Astrocyte of the spinal cord (primary cell): ENCODE measurements around the gene DPP10.
A peak's percentile ranks its signal among the peaks of the same experiment; 100 is the strongest.

Experiments
- DNase-seq: peaks from one replicate; pipeline ENCODE4 v3.0.0; 2011; ENCODE audit warnings: low read depth, low spot score
- H3K4me3 ChIP-seq: 2 replicates; pipeline ENCODE4 v1.5.1; 2011; ENCODE audit warnings: low read depth, mild to moderate bottlenecking, low read length, moderate library complexity
- in situ Hi-C: cut with HindIII; loops from 2 replicates; pipeline ENCODE4 v1.10.0; 2017; ENCODE audit warnings: low sequenced_read_pairs
- TF ChIP-seq, protein P1 (sequence below): IDR thresholded peaks from 2 replicates; pipeline ENCODE4 v1.5.1; 2012; ENCODE audit warnings: low read depth, mild to moderate bottlenecking, low read length, inconsistent platforms

The DPP10 gene

DNA sequence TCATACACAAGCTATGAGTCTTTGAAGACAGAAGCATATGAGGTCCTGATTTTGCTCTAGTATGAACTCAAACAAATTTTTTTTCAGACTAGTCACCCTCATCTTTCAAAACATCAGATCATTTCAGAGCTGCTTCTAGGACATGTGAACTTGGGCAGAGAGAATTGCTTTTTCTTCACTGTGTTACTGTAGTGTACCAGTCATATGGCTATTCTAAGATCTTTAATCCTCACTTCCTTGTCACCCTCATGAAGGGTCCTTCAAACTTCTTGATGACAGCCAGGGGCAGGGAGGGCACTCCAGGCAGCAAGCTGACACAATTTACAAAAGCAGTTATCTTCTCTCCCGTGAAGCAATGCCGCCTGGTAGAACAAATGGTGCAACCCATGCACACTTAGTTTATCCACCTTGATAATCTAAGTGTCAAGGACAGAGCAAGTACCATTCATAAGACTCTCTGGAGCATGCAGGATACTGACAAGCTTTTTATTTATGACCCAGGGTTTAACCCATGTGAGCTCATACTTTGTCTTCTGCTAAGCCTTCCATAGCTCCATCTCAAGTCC is 200.6 kb downstream of the DPP10 start:
- H3K4me3 ChIP-seq = no peak overlapping the region
- no peak for DNase-seq
- in situ Hi-C loops = no loop called here
- TF ChIP-seq, protein P1, sequence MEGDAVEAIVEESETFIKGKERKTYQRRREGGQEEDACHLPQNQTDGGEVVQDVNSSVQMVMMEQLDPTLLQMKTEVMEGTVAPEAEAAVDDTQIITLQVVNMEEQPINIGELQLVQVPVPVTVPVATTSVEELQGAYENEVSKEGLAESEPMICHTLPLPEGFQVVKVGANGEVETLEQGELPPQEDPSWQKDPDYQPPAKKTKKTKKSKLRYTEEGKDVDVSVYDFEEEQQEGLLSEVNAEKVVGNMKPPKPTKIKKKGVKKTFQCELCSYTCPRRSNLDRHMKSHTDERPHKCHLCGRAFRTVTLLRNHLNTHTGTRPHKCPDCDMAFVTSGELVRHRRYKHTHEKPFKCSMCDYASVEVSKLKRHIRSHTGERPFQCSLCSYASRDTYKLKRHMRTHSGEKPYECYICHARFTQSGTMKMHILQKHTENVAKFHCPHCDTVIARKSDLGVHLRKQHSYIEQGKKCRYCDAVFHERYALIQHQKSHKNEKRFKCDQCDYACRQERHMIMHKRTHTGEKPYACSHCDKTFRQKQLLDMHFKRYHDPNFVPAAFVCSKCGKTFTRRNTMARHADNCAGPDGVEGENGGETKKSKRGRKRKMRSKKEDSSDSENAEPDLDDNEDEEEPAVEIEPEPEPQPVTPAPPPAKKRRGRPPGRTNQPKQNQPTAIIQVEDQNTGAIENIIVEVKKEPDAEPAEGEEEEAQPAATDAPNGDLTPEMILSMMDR = no peak

DNA sequence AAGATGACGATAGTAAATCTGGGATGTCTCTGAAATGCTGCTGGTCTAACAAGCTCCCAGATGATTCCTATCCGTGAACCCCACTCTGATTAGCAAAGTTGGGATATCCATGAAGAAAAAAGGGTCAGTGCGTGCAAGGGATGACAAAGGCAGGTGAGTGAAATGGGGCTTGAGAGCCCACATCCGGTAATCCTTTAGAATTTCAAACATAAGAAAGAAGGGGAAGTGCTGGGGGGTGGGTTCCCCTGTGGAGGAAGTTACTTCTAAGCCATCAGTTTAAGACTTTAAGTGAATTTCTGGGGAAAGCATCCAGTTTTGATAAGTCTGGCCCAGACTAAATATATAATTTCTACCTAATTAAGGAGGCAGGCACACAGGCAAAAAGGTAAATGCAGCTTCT is 209.5 kb downstream of the DPP10 start:
- H3K4me3 ChIP-seq = no peak overlapping the region
- in situ Hi-C loops = no loop called here
- no peak for DNase-seq
- TF ChIP-seq, protein P1 = no peak

DNA sequence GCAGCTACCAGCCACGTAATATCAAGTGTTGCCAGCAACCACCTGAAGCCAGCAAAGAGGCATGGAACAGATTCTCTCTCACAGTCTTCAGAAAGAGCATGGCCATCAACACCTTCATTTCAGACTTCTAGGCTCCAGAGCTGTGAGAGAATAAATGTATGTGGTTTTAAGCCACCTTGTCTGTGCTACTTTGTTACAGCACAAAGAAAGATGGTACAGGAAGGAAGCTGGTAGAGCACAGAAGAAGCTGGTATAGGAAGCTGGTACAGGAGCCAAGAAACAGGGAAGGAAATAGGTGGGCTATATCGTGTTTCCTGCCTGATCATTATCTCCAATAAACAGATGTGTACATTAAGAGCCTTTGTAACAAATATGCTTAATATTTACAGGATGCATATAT is 217.4 kb downstream of the DPP10 start:
- no peak overlapping the region for H3K4me3 ChIP-seq
- DNase-seq = no peak
- in situ Hi-C loops = no loop called here
- TF ChIP-seq, protein P1 = no peak

DNA sequence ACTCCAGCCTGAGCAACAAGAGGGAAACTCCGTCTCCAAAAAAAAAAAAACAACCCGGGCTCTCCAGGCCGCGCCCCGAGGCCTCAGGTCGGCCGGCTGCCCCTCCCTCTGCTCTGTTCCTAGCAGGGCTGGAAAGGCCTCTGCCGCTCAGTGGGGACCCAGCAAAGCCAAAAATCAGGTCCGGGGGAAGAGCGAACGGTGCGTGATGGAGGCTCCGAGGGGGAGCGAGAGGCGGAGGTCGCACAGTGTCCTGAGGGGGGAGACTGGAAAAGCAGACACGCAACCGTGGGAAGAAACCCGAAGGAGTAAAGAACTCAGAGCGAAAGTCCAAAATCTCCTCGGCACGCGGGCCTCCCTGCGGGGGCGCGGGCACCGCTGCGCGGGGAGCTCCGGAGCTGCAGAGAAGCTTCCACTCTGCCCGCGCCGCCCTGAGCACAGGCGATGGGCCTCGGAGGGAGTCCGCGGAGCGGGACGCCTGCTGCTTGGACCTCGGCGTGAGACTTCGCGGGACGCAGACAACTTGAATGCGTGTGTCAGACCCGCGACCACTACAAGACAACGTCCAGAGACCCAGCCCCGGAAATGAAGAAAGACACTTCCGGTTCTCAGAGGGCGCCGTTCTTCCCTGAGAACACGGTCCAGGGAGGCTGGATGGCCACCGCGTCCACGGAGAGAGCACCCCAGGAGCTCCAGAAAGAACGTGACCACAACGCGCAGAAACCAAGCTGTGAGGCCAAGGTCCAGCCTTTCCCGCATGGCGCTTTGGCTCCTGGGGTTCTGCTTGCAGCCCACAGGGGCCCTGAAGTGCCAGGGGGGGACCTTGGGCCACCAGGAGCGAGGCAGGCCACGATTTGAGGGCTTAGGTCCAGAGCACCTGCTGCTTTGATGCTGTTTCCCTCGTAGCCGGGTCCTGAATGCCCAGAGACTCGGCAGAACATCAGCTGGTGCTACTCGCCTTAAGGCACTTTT is 219.8 kb downstream of the DPP10 start:
- in situ Hi-C loops = no loop called here
- H3K4me3 ChIP-seq = peak overlapping the region; percentile 36
- TF ChIP-seq, protein P1 = no peak
- DNase-seq = no peak

DNA sequence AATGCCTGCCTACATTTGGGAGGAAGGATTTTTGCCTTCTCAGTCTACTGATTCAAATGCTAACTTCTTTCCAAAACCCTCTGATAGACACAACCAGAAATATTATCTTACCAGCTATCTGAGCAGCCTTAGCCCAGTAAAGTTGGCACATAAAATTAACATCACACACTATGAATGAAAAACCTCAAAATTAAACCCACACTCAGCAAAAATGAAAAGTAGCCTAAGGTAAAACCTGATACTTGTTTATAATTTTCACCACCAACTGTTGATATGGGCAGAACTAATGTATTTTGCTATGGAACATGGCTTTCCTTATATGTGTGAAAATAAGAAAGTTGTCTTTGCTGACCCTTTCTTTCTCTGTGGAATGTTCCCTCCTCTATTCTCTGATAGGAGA is 226.0 kb downstream of the DPP10 start:
- DNase-seq = no peak
- H3K4me3 ChIP-seq = no peak overlapping the region
- in situ Hi-C loops = no loop called here
- TF ChIP-seq, protein P1 = no peak

DNA sequence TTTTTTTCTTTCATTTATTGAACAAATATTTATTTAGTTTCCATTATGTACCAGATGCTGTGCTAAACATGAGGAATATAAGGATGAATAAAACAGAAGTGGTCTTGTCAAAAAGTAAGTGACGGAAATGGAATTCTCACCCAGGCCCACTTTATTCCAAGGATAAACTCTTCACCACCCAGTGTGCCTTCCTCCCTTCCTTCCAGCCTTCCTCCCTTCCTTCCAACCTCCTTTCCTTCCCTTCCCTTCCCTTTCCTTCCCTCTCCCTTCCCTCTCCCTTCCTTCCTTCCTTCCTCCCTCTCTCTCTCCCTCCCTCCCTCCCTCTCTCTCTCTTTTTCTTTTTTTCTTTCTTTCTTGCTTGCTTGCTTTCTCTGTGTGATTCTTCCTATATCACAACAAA is 240.8 kb downstream of the DPP10 start:
- no peak overlapping the region for H3K4me3 ChIP-seq
- in situ Hi-C loops = no loop called here
- TF ChIP-seq, protein P1 = no peak
- no peak for DNase-seq
